GM06990 (cell line): ENCODE results near the gene TEDC1.

ENCODE experiments used
- DNase-seq: peaks from one replicate; pipeline ENCODE4 v3.0.0-alpha.2; 2011; ENCODE audit not compliant: insufficient read length; ENCODE audit errors: extremely low read depth
- H3K27me3 ChIP-seq: replicated peaks from 2 replicates; pipeline ENCODE4 v1.6.0; 2011; ENCODE audit warnings: low read length; ENCODE audit not compliant: control insufficient read depth, insufficient read depth
- H3K36me3 ChIP-seq: 2 replicates; pipeline ENCODE4 v1.5.1; 2011; ENCODE audit warnings: low read length; ENCODE audit not compliant: control insufficient read depth, insufficient read depth
- H3K4me3 ChIP-seq: replicated peaks from 2 replicates; pipeline ENCODE4 v1.5.1; 2011; ENCODE audit warnings: low read depth, mild to moderate bottlenecking, control low read depth, low read length
- TF ChIP-seq, protein P1 (sequence below): IDR thresholded peaks from 2 replicates; pipeline ENCODE4 v1.5.1; 2011; ENCODE audit warnings: low read length, control low read depth, mild to moderate bottlenecking, inconsistent platforms; ENCODE audit not compliant: insufficient read depth, poor library complexity, severe bottlenecking

Gene TEDC1

DNA sequence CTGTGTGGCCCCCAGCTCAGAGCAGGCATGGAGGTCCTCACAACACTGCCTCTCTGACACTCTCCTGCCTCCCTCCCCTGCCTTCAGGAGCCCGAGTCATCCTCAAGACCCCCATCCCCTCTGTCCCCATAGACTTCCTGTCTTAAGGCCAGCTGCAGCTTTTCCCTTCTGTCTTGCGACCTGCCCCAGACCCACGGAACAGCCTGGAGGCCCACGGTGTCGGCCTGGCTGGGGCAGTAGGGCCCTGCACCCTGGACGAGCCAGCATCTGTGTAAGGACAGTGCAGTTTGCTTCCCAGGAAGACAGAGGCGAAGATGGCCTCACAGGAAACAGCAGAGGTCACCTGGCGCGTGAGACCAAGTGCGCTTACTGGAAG, 9.7 kb downstream of the TEDC1 start:
- Histone ChIP-seq H3K4me3 (no peak overlapping the region), H3K36me3 (peaks cover 5% of the 10 kb centered on the region), H3K27me3 (no peaks in the 10 kb centered on the region)
- peak; percentile 13 for DNase-seq
- TF ChIP-seq, protein P1, sequence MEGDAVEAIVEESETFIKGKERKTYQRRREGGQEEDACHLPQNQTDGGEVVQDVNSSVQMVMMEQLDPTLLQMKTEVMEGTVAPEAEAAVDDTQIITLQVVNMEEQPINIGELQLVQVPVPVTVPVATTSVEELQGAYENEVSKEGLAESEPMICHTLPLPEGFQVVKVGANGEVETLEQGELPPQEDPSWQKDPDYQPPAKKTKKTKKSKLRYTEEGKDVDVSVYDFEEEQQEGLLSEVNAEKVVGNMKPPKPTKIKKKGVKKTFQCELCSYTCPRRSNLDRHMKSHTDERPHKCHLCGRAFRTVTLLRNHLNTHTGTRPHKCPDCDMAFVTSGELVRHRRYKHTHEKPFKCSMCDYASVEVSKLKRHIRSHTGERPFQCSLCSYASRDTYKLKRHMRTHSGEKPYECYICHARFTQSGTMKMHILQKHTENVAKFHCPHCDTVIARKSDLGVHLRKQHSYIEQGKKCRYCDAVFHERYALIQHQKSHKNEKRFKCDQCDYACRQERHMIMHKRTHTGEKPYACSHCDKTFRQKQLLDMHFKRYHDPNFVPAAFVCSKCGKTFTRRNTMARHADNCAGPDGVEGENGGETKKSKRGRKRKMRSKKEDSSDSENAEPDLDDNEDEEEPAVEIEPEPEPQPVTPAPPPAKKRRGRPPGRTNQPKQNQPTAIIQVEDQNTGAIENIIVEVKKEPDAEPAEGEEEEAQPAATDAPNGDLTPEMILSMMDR = no peak

DNA sequence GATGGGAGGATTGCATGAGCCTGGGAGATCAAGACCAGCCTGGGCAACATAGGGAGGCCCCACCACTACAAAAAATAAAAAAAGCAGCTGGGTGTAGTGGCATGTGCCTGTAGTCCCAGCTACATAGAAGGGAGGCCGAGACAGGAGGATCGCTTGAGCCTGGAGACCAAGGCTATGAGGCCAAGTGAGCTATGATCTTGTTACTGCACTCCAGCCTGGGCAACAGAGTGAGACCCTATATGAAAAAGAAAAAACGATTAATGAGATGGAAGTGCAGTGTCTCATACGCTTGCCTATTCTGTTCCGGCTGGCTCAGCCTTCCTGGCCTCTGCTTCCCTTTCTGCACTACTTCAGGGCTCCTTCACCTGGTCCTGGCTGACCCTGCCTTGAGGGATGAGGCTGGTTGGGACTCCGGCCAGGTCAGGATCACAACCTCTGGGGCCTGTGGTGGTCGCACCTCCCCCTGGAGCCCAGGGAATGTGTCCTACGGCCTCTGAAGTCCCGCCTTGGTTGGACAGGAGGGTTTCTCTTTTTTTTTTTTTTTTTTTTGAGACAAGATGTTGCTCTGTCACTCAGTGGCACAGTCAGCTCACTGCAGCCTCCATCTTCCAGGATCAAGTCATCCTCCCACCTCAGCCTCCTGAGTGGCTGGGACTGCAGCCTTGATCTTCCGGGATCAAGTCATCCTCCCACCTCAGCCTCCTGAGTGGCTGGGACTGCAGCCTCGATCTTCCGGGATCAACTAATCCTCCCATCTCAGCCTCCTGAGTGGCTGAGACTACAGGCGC, 10.7 kb downstream of the TEDC1 start:
- no peak for DNase-seq
- Histone ChIP-seq H3K4me3 (no peak overlapping the region), H3K27me3 (no peaks in the 10 kb centered on the region), H3K36me3 (peaks cover 5% of the 10 kb centered on the region)
- TF ChIP-seq, protein P1 = no peak

DNA sequence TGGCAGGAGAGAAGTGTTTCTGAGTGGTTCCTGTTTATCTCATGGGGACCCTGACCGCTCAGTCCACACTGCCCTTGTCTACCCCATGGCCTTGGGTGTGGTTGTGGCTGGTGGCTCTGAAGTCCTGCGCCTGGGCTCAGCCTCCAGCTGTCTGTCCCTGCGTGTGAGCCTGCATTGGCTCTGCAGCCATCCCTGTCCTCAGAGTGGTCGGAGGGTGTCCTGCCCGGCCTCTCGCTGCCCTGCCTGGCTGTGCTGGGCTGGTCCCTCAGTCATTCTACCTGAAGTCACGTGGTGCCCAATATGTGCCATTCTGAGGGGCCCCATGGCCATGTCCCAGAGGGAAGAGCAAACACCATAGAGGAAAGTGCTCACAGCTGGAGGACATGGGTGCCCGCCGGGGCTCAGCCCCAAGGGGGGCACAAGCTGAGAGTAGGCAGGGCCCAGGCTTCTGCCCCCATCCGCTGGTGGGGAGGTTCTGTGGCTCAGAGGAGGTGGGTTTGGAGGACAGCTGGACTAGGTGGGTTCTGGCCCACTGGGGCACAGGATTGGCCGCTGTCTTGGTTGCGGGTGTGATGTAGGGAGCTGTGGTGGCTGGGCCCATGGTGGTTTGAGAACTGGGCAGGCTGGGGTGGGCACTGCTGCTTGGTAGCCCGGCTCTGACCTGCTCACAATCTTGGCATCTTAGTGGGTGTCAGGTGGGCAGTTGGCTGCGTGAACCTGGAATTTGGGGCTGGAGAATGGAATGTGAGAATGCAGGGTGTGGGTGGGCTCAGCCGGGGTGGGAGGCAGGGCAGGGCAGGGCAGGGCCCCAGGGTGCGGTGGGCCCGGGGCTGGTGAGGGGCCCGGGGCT, 11.6 kb downstream of the TEDC1 start:
- TF ChIP-seq, protein P1 = no peak
- no peak overlapping the region for H3K4me3 ChIP-seq
- peak; percentile 20 for DNase-seq
- no peaks in the 10 kb centered on the region for H3K27me3 ChIP-seq
- peaks cover 2% of the 10 kb centered on the region for H3K36me3 ChIP-seq

DNA sequence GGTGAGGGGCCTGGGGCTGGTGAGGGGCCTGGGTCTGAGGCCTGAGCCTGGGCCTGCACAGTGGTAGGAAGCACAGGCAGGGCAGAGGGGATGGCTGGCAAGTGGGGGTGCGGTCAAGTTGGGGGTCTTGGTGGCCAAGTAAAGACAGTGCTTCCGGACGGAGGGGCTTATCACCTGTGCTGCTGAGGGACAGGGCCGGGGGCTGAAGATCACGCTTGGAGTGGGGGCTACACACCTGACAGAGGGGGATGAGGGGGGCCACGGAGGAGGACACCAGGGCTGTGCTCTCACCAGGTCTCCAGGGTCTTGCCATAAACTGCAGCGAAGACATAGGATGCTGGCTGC, 12.2 kb downstream of the TEDC1 start:
- no peak overlapping the region for H3K4me3 ChIP-seq
- no peaks in the 10 kb centered on the region for H3K27me3 ChIP-seq
- H3K36me3 ChIP-seq = peaks cover 2% of the 10 kb centered on the region
- DNase-seq = no peak
- TF ChIP-seq, protein P1 = no peak

DNA sequence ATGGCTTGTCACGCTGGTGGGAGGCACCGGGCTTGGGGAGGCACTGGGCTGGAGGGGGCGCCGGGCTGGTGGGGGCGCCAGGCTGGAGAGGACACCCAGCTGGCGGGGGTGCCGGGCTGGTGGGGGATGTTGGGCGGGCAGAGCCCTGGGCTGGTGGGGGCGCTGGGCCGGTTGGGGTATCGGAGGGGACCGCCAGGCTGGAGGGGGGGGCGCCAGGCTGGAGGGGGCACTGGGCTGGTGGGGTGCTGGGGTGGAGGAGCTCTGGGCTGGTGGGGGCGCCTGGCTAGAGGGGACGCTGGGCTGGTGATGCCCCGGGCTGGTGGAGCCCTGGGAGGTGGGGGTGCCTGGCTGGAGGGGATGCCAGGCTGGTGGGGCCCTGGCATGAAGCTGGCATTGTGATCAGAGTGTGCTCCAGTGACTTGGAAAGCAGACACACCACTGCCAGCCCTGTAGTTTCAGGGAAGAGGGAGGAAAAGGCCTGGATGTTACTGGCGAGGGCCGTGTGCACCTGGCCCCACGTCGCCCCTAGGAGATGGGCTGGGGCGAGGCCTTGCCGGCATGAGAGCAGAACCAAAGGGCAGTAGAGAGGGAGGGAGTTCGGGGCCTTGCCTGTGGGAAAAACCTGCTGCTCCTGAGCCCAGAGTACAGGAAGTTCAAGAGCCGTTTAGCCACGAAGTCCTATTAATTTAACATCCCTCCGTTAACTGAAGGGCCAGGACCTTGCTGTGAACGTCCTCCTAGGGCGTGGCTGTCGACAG, 13.1 kb downstream of the TEDC1 start:
- no peak for DNase-seq
- TF ChIP-seq, protein P1 = no peak
- Histone ChIP-seq H3K36me3 (no peaks in the 10 kb centered on the region; the same call in 1 of the 2 replicates), H3K27me3 (no peaks in the 10 kb centered on the region), H3K4me3 (no peak overlapping the region)
